ENCODE results near the gene TBC1D1. TPM values are rescaled to one million over a fixed set of nuclear protein-coding genes. Genes with fewer than 3 reads are reported as not detected.
"Not testable (repeated sequence)": the region's sequence is repeated elsewhere in the genome, so short reads cannot be mapped to it uniquely, and the experiment has no call there.

Gene TBC1D1
- total and polyA plus RNA-seq, 2 of the 8 experiments (the other 6 are each of a cell fraction or from before 2014, with no cell fraction given), result 96.9 to 162 TPM

DNA sequence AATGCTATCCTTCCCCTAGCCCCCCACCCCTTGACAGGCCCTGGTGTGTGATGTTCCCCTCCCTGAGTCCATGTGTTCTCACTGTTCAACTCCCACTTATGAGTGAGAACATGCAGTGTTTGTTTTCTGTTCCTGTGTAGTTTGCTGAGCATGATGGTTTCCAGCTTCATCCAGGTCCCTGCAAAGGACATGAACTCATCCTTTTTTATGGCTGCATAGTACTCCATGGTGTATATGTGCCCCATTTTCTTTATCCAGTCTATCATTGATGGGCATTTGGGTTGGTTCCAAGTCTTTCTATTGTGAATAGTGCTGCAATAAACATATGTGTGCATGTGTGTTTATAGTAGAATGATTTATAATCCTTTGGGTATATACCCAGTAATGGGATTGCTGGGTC lies 32.2 kb downstream of the TBC1D1 start:
- H3K4me2 ChIP-seq (ENCODE audit: insufficient read depth in 1 of 2, low read depth in 2 of 2, low read length in 2 of 2); H3K27ac ChIP-seq (ENCODE audit: low read depth, low read length); FAIRE-seq; H4K20me1 ChIP-seq (replicated peaks in 1 of 2; ENCODE audit: control insufficient read depth in 1 of 2, insufficient read depth in 2 of 2, low read length in 2 of 2); H4K5ac ChIP-seq (ENCODE audit: insufficient read length, low read depth, low read length); H3K4ac ChIP-seq (replicated peaks; ENCODE audit: insufficient read length, low read depth, low read length); DNase-seq (ENCODE audit: low read depth in 1 of 2, low spot score in 2 of 2); H3K4me3 ChIP-seq (ENCODE audit: extremely low read depth in 1 of 4, insufficient read depth in 2 of 4, low read depth in 3 of 4, low read length in 4 of 4); H3K79me1 ChIP-seq (ENCODE audit: low read depth, low read length); H2AFZ ChIP-seq (ENCODE audit: low read length); H3K56ac ChIP-seq (replicated peaks; ENCODE audit: insufficient read length, low read depth, low read length); H2BK20ac ChIP-seq (ENCODE audit: low read length); POLR2A ChIA-PET (ENCODE audit: partially characterized antibody); H2BK12ac ChIP-seq (ENCODE audit: low read depth, low read length); H2BK5ac ChIP-seq (ENCODE audit: low read depth, low read length); H4K91ac ChIP-seq (replicated peaks; ENCODE audit: insufficient read length, low read length); H3K9ac ChIP-seq (replicated peaks in 1 of 4; ENCODE audit: extremely low read depth in 1 of 4, low read depth in 3 of 4, low read length in 3 of 4); H3K4me1 ChIP-seq (replicated peaks in 1 of 4; ENCODE audit: control insufficient read depth in 3 of 4, insufficient read depth in 4 of 4, low read length in 3 of 4); H3K27me3 ChIP-seq (replicated peaks in 1 of 4; ENCODE audit: control insufficient read depth in 3 of 4, extremely low read depth in 1 of 4, insufficient read depth in 3 of 4, low read length in 3 of 4); H3K9me3 ChIP-seq (ENCODE audit: insufficient read depth in 2 of 2, low read depth in 1 of 2, low read length in 1 of 2); CTCF ChIA-PET (ENCODE audit: partially characterized antibody); H3K18ac ChIP-seq (ENCODE audit: extremely low read depth, low read length); H2AK5ac ChIP-seq (ENCODE audit: low read depth, low read length); H3K79me2 ChIP-seq (ENCODE audit: control insufficient read depth in 1 of 2, insufficient read depth in 2 of 2, low read length in 2 of 2); H2BK120ac ChIP-seq (replicated peaks; ENCODE audit: low read depth, low read length); H3K23me2 ChIP-seq (ENCODE audit: low read depth, low read length); H3K14ac ChIP-seq (ENCODE audit: insufficient read length); H3K23ac ChIP-seq (ENCODE audit: insufficient read length); H4K8ac ChIP-seq (ENCODE audit: extremely low read depth, insufficient read depth, low read length); H3K36me3 ChIP-seq (ENCODE audit: control insufficient read depth in 2 of 4, insufficient read depth in 4 of 4, low read length in 3 of 4); H2BK15ac ChIP-seq (ENCODE audit: low read length): not testable (repeated sequence)
